ENCODE data around the gene DPP10. TPM values are rescaled to one million over a fixed set of nuclear protein-coding genes. Genes with fewer than 3 reads are reported as not detected.

The DPP10 gene
- total RNA-seq, 3 donors from 2014 or later = 0.29 to 0.33 (median 0.32) TPM

DNA sequence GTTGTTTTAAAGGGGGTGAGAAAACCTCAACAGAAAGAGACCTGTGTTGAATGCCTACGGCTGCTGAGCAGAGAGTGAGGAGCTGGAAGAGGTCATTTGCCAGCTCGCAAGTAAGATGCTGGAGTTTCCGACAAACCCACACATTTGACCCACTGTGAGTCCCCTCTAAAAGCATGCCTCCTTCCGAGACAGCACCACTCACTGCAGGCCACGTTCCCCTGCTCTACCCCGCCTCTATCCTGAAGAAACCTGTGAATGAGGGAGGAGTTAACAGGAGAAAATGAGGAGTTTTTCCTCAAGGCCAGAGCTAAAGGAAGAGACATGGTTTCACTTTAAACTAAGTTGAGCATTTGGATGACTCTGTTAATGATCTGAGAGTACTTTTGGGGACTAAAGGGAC is 188.7 kb downstream of the DPP10 start:
- no peaks in the 10 kb centered on the region for H3K36me3 ChIP-seq
- TF ChIP-seq CTCF (IDR thresholded peaks at IDR 0.05) (no peak), POLR2A (IDR thresholded peaks at IDR 0.05) (no peak), POLR2AphosphoS5 (IDR thresholded peaks at IDR 0.05) (no peak)
- intact Hi-C loops (cut with DNase I; ENCODE audit: low total_unique reads) = no loop called here
- H3K4me3 ChIP-seq = no peak overlapping the region
- no peak for DNase-seq (ENCODE audit: low spot score in 2 of 2)
- H3K4me1 ChIP-seq = no peaks in the 10 kb centered on the region
- H3K27ac ChIP-seq = no peak overlapping the region
- no peaks in the 10 kb centered on the region for H3K27me3 ChIP-seq
- H3K9me3 ChIP-seq = no peaks in the 10 kb centered on the region

- Histone ChIP-seq H3K27me3 (no peaks in the 10 kb centered on the region), H3K9me3 (no peaks in the 10 kb centered on the region), H3K36me3 (no peaks in the 10 kb centered on the region), H3K4me3 (no peak overlapping the region), H3K27ac (no peak overlapping the region), H3K4me1 (no peaks in the 10 kb centered on the region)
- intact Hi-C loops (cut with DNase I; ENCODE audit: low total_unique reads) = no loop called here
- DNase-seq (ENCODE audit: low spot score in 2 of 2) = no peak
- TF ChIP-seq POLR2A (IDR thresholded peaks at IDR 0.05) = no peak
- no peak for TF ChIP-seq POLR2AphosphoS5 (IDR thresholded peaks at IDR 0.05)
- TF ChIP-seq CTCF (IDR thresholded peaks at IDR 0.05) = no peak
Observed at GRCh38 chr2:114642166-114642770, 199.8 kb downstream of the DPP10 start.

GRCh38 chr2:114642988-114643553 is 200.6 kb downstream of the DPP10 start:
- Histone ChIP-seq H3K4me1 (no peaks in the 10 kb centered on the region), H3K27ac (no peak overlapping the region), H3K36me3 (no peaks in the 10 kb centered on the region), H3K9me3 (no peaks in the 10 kb centered on the region), H3K4me3 (no peak overlapping the region), H3K27me3 (no peaks in the 10 kb centered on the region)
- intact Hi-C loops (cut with DNase I; ENCODE audit: low total_unique reads) = no loop called here
- no peak for DNase-seq (ENCODE audit: low spot score in 2 of 2)
- TF ChIP-seq CTCF (IDR thresholded peaks at IDR 0.05) (no peak), POLR2A (IDR thresholded peaks at IDR 0.05) (no peak), POLR2AphosphoS5 (IDR thresholded peaks at IDR 0.05) (no peak)

GRCh38 chr2:114651933-114652332 is 209.5 kb downstream of the DPP10 start:
- no peak for TF ChIP-seq POLR2AphosphoS5 (IDR thresholded peaks at IDR 0.05)
- no peak for TF ChIP-seq CTCF (IDR thresholded peaks at IDR 0.05)
- no peak for TF ChIP-seq POLR2A (IDR thresholded peaks at IDR 0.05)
- no peak overlapping the region for H3K4me3 ChIP-seq
- DNase-seq (ENCODE audit: low spot score in 2 of 2) = no peak
- no peaks in the 10 kb centered on the region for H3K36me3 ChIP-seq
- no peaks in the 10 kb centered on the region for H3K4me1 ChIP-seq
- H3K27ac ChIP-seq = no peak overlapping the region
- H3K9me3 ChIP-seq = no peaks in the 10 kb centered on the region
- intact Hi-C loops (cut with DNase I; ENCODE audit: low total_unique reads) = no loop called here
- no peaks in the 10 kb centered on the region for H3K27me3 ChIP-seq

- Histone ChIP-seq H3K36me3 (no peaks in the 10 kb centered on the region), H3K4me3 (no peak overlapping the region), H3K27me3 (peaks cover 0 to 11% of the 10 kb centered on the region in 2 donors), H3K9me3 (no peaks in the 10 kb centered on the region), H3K4me1 (no peaks in the 10 kb centered on the region), H3K27ac (no peak overlapping the region)
- intact Hi-C loops (cut with DNase I; ENCODE audit: low total_unique reads) = no loop called here
- DNase-seq (ENCODE audit: low spot score in 2 of 2) = no peak
- TF ChIP-seq POLR2A (IDR thresholded peaks at IDR 0.05) (no peak), CTCF (IDR thresholded peaks at IDR 0.05) (no peak), POLR2AphosphoS5 (IDR thresholded peaks at IDR 0.05) (no peak)
Observed at GRCh38 chr2:114659880-114660279, 217.4 kb downstream of the DPP10 start.
